ENCODE results near the gene OR5H6. TPM values are rescaled to one million over a fixed set of nuclear protein-coding genes. Genes with fewer than 3 reads are reported as not detected.

Gene OR5H6
- polyA plus RNA-seq (not detected in 2 replicates), polyA minus RNA-seq (not detected in 2 replicates)

DNA sequence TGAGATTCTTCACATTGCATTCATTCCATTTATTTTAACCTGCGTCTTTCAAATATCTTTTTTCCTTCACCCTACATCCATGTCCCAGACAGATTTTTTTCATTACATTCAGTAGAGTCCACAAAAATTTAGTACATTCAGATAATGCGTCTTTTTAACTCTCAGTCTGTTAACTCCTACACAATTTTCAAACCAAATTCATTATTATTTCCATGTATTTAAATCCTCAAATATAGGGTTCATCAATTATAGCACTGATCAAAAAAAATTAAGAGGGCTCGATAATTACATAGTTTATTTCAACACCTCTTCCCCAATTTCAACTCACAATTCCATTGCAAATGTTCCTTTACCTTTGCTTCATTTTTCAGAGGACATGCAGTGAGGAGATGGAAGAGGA is at the start of gene OR5H6:
Gene OR5H6, plus strand, starts transcription at position 301 of the 400 bp plus-strand sequence. Its CDS starts 89 bp downstream, at position 390.
- Histone ChIP-seq H3K4me3 (ENCODE audit: low read length) (no peak within 1 kb of the TSS), H3K9me3 (ENCODE audit: low read length) (no peaks in the 10 kb centered on the region), H3K27me3 (ENCODE audit: insufficient read depth, low read depth, low read length) (no peaks in the 10 kb centered on the region), H3F3A (ENCODE audit: insufficient read depth, low read length, poor library complexity, severe bottlenecking) (no peaks in the 10 kb centered on the region), H3K4me2 (ENCODE audit: low read length) (no peak within 1 kb of the TSS), H2AFZ (ENCODE audit: low read depth, low read length) (no peak within 1 kb of the TSS), H3K36me3 (ENCODE audit: insufficient read depth, low read length) (no peaks in the 10 kb centered on the region), H3K27ac (ENCODE audit: low read length) (no peak within 1 kb of the TSS), H3K79me2 (replicated peaks; ENCODE audit: insufficient read depth, low read length) (no peaks in the 10 kb centered on the region), H3K9ac (ENCODE audit: low read length) (no peak within 1 kb of the TSS), H4K20me1 (ENCODE audit: insufficient read depth) (no peaks in the 10 kb centered on the region), H3K9me2 (ENCODE audit: insufficient read depth, low read length) (no peaks in the 10 kb centered on the region)
- TF ChIP-seq EP300 (conservative IDR thresholded peaks at IDR 0.05; ENCODE audit: poor library complexity, severe bottlenecking), result no peak
- no peak for TF ChIP-seq EZH2 (IDR thresholded peaks at IDR 0.05; ENCODE audit: borderline replicate concordance, insufficient read depth, low read length, poor library complexity, severe bottlenecking)
- no peak for TF ChIP-seq TAF1 (IDR thresholded peaks at IDR 0.05; ENCODE audit: low read depth)
- no peak for TF ChIP-seq POLR2AphosphoS5 (IDR thresholded peaks at IDR 0.05)
- TF ChIP-seq MXI1 (conservative IDR thresholded peaks at IDR 0.05; ENCODE audit: poor library complexity, severe bottlenecking), result no peak

DNA sequence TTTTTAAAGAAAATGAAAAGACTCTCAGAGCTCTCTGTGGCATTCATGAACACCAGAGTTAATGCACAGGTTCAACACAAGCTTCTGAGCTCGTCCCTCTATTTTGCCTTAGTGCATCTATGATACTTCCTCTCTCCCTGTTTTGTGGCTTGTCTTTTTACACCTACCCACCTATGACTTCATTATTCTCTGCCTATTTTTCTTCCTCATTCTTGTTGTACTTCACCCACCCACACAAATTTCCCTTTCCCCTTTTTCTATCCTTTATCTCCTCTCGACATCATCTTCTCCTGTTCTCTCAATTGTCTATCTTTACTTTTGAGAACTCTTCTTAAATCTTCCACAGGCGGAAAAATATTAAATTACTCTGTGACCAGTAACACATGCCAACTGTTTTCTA is 49.0 kb upstream of the OR5H6 start:
- no peak overlapping the region for H3K9ac ChIP-seq (ENCODE audit: low read length)
- H3K4me3 ChIP-seq (ENCODE audit: low read length), result no peak overlapping the region
- TF ChIP-seq EP300 (conservative IDR thresholded peaks at IDR 0.05; ENCODE audit: poor library complexity, severe bottlenecking) (no peak), EZH2 (IDR thresholded peaks at IDR 0.05; ENCODE audit: borderline replicate concordance, insufficient read depth, low read length, poor library complexity, severe bottlenecking) (no peak), POLR2AphosphoS5 (IDR thresholded peaks at IDR 0.05) (no peak), MXI1 (conservative IDR thresholded peaks at IDR 0.05; ENCODE audit: poor library complexity, severe bottlenecking) (no peak), SMC3 (conservative IDR thresholded peaks at IDR 0.05; ENCODE audit: poor library complexity) (no peak), TAF1 (IDR thresholded peaks at IDR 0.05; ENCODE audit: low read depth) (no peak), RAD21 (conservative IDR thresholded peaks at IDR 0.05) (no peak)
- TF ChIP-seq, protein P1, sequence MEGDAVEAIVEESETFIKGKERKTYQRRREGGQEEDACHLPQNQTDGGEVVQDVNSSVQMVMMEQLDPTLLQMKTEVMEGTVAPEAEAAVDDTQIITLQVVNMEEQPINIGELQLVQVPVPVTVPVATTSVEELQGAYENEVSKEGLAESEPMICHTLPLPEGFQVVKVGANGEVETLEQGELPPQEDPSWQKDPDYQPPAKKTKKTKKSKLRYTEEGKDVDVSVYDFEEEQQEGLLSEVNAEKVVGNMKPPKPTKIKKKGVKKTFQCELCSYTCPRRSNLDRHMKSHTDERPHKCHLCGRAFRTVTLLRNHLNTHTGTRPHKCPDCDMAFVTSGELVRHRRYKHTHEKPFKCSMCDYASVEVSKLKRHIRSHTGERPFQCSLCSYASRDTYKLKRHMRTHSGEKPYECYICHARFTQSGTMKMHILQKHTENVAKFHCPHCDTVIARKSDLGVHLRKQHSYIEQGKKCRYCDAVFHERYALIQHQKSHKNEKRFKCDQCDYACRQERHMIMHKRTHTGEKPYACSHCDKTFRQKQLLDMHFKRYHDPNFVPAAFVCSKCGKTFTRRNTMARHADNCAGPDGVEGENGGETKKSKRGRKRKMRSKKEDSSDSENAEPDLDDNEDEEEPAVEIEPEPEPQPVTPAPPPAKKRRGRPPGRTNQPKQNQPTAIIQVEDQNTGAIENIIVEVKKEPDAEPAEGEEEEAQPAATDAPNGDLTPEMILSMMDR (IDR thresholded peaks at IDR 0.05; ENCODE audit: poor library complexity, severe bottlenecking), result no peak
- TF ChIP-seq, protein P2, sequence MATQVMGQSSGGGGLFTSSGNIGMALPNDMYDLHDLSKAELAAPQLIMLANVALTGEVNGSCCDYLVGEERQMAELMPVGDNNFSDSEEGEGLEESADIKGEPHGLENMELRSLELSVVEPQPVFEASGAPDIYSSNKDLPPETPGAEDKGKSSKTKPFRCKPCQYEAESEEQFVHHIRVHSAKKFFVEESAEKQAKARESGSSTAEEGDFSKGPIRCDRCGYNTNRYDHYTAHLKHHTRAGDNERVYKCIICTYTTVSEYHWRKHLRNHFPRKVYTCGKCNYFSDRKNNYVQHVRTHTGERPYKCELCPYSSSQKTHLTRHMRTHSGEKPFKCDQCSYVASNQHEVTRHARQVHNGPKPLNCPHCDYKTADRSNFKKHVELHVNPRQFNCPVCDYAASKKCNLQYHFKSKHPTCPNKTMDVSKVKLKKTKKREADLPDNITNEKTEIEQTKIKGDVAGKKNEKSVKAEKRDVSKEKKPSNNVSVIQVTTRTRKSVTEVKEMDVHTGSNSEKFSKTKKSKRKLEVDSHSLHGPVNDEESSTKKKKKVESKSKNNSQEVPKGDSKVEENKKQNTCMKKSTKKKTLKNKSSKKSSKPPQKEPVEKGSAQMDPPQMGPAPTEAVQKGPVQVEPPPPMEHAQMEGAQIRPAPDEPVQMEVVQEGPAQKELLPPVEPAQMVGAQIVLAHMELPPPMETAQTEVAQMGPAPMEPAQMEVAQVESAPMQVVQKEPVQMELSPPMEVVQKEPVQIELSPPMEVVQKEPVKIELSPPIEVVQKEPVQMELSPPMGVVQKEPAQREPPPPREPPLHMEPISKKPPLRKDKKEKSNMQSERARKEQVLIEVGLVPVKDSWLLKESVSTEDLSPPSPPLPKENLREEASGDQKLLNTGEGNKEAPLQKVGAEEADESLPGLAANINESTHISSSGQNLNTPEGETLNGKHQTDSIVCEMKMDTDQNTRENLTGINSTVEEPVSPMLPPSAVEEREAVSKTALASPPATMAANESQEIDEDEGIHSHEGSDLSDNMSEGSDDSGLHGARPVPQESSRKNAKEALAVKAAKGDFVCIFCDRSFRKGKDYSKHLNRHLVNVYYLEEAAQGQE (IDR thresholded peaks at IDR 0.05; ENCODE audit: borderline replicate concordance), result no peak
- no peaks in the 10 kb centered on the region for H3K9me2 ChIP-seq (ENCODE audit: insufficient read depth, low read length)
- no peaks in the 10 kb centered on the region for H3K9me3 ChIP-seq (ENCODE audit: low read length)
- H4K20me1 ChIP-seq (ENCODE audit: insufficient read depth), result no peaks in the 10 kb centered on the region
- H3K27me3 ChIP-seq (ENCODE audit: insufficient read depth, low read depth, low read length), result no peaks in the 10 kb centered on the region
- H3F3A ChIP-seq (ENCODE audit: insufficient read depth, low read length, poor library complexity, severe bottlenecking), result no peaks in the 10 kb centered on the region
- no peak overlapping the region for H3K27ac ChIP-seq (ENCODE audit: low read length)
- no peak overlapping the region for H3K4me2 ChIP-seq (ENCODE audit: low read length)
- H3K36me3 ChIP-seq (ENCODE audit: insufficient read depth, low read length), result no peaks in the 10 kb centered on the region
- H3K79me2 ChIP-seq (replicated peaks; ENCODE audit: insufficient read depth, low read length), result no peaks in the 10 kb centered on the region
- H2AFZ ChIP-seq (ENCODE audit: low read depth, low read length), result no peak overlapping the region

Measured in neural cell (in vitro differentiated cells).